ENCODE measurements around the gene ZFPL1.

DNA sequence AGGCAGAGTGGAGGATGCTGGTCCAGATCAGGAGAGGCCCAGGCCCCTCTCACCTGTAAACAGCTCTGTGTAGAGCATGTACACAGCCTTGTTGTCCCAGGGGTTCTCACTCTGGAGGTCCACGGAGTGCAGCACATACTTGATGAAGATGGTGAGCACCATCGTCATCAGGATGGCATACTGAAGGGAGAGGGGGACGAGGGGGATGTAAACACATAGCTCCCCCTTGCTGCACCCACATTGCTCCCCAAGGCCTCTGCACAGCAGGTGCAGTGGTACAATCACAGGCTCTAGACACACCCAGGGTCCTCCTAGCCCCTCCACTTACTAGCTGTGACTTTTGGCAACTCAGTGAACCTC, 47.4 kb downstream of the ZFPL1 start:
- TF ChIP-seq TAF1 (IDR thresholded peaks at IDR 0.05; ENCODE audit: borderline replicate concordance, insufficient read depth, low read length) (no peak), POLR2AphosphoS5 (IDR thresholded peaks at IDR 0.05; ENCODE audit: low read depth, low read length) (no peak), SIN3A (IDR thresholded peaks at IDR 0.05; ENCODE audit: borderline replicate concordance, insufficient read depth, low read length) (no peak), FOXP2 (optimal IDR thresholded peaks at IDR 0.05; ENCODE audit: borderline replicate concordance, extremely low read depth, extremely low read length, insufficient read depth) (no peak)
- TF ChIP-seq, protein P1, sequence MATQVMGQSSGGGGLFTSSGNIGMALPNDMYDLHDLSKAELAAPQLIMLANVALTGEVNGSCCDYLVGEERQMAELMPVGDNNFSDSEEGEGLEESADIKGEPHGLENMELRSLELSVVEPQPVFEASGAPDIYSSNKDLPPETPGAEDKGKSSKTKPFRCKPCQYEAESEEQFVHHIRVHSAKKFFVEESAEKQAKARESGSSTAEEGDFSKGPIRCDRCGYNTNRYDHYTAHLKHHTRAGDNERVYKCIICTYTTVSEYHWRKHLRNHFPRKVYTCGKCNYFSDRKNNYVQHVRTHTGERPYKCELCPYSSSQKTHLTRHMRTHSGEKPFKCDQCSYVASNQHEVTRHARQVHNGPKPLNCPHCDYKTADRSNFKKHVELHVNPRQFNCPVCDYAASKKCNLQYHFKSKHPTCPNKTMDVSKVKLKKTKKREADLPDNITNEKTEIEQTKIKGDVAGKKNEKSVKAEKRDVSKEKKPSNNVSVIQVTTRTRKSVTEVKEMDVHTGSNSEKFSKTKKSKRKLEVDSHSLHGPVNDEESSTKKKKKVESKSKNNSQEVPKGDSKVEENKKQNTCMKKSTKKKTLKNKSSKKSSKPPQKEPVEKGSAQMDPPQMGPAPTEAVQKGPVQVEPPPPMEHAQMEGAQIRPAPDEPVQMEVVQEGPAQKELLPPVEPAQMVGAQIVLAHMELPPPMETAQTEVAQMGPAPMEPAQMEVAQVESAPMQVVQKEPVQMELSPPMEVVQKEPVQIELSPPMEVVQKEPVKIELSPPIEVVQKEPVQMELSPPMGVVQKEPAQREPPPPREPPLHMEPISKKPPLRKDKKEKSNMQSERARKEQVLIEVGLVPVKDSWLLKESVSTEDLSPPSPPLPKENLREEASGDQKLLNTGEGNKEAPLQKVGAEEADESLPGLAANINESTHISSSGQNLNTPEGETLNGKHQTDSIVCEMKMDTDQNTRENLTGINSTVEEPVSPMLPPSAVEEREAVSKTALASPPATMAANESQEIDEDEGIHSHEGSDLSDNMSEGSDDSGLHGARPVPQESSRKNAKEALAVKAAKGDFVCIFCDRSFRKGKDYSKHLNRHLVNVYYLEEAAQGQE (IDR thresholded peaks at IDR 0.05; ENCODE audit: insufficient read depth in 1 of 2, low read depth in 2 of 2, low read length in 2 of 2): no peak

Measured in PFSK-1 (cell line).